Aorta (tissue), 5 donors: ENCODE measurements around the gene MAP7D1. TPM values are rescaled to one million over a fixed set of nuclear protein-coding genes. Genes with fewer than 3 reads are reported as not detected.

Source experiments
- ATAC-seq: fragments of 200-7000 bp; cut with Tn5 transposase; one replicate; pipeline ENCODE4 v1.9.1; 2022; ENCODE audit warnings: moderate library complexity; ENCODE audit not compliant: low FRiP score
- DNase-seq, 2 donors: peaks; one replicate each; pipeline ENCODE4 v3.0.0-alpha.2; 2020
- H3K27ac ChIP-seq, 2 donors: one replicate each; pipeline ENCODE4 v1.5.1; 2013; ENCODE audit warnings: low read length in 2 of 2, mild to moderate bottlenecking in 2 of 2, moderate library complexity in 2 of 2, control low read depth in 1 of 2, inconsistent platforms in 1 of 2, low read depth in 1 of 2
- H3K27me3 ChIP-seq, 2 donors: one replicate each; pipeline ENCODE4 v1.6.1; 2013; ENCODE audit warnings: control low read depth in 1 of 2, low read length in 1 of 2, mild to moderate bottlenecking in 1 of 2, moderate library complexity in 1 of 2; ENCODE audit not compliant: insufficient read depth in 2 of 2, control insufficient read depth in 1 of 2
- H3K36me3 ChIP-seq, 2 donors: one replicate each; pipeline ENCODE4 v1.6.1; 2013; ENCODE audit warnings: control low read depth in 1 of 2, low read length in 1 of 2, mild to moderate bottlenecking in 1 of 2; ENCODE audit not compliant: insufficient read depth in 2 of 2, control insufficient read depth in 1 of 2
- H3K4me1 ChIP-seq, 2 donors: one replicate each; pipeline ENCODE4 v1.6.1; 2013; ENCODE audit warnings: low read length in 2 of 2, control low read depth in 1 of 2, mild to moderate bottlenecking in 1 of 2, moderate library complexity in 1 of 2; ENCODE audit not compliant: insufficient read depth in 2 of 2, control insufficient read depth in 1 of 2
- H3K4me3 ChIP-seq, 2 donors: one replicate each; pipeline ENCODE4 v1.5.1; 2013; ENCODE audit warnings: low read length in 2 of 2, control low read depth in 1 of 2, mild to moderate bottlenecking in 1 of 2
- H3K9me3 ChIP-seq: one replicate; pipeline ENCODE4 v1.6.1; 2013; ENCODE audit warnings: mild to moderate bottlenecking, low read length; ENCODE audit not compliant: control insufficient read depth
- WGBS, 2 donors: extraction: QIAGEN DNeasy Blood & Tissue Kit; methylation state at CpG; one replicate each; pipeline ENCODE4 v1.1.7; 2013; 5-methylcytosine and 5-hydroxymethylcytosine counted together
- intact Hi-C, 2 donors: fragments of 100-400 bp; cut with DNase I; formaldehyde crosslinking; loops; one replicate each; pipeline versions ENCODE4 v1.14.2 to v1.15.0; 2022
- polyA plus RNA-seq, 2 donors: library from polyadenylated mRNA; stranded (reverse); fragments of 200-250 nt; gene quantifications; one replicate each; pipeline ENCODE4 v1.2.3, GENCODE V29; 2013
- total RNA-seq, 2 donors: library from RNA; stranded (reverse); fragmentation: NEBNext Ultra II Directional; extraction: Animal tissue kit (Norgen Biotek cat#: 25700); gene quantifications; one replicate each; pipeline ENCODE4 v1.2.1, GENCODE V29; 2021
- donor health status: healthy with polysubstance abuse.
- donor health status: Bipolar disorder and iron deficiency.
- donor health status: DM: no; HTN: no; CAD: no.
- donor health status: DM: no; HTN: no; CAD: no.
- donor health status: DM: yes; HTN: yes; CAD: no.

The MAP7D1 gene
- total and polyA plus RNA-seq, 4 donors = 52.8 to 133 (median 97.1) TPM

DNA sequence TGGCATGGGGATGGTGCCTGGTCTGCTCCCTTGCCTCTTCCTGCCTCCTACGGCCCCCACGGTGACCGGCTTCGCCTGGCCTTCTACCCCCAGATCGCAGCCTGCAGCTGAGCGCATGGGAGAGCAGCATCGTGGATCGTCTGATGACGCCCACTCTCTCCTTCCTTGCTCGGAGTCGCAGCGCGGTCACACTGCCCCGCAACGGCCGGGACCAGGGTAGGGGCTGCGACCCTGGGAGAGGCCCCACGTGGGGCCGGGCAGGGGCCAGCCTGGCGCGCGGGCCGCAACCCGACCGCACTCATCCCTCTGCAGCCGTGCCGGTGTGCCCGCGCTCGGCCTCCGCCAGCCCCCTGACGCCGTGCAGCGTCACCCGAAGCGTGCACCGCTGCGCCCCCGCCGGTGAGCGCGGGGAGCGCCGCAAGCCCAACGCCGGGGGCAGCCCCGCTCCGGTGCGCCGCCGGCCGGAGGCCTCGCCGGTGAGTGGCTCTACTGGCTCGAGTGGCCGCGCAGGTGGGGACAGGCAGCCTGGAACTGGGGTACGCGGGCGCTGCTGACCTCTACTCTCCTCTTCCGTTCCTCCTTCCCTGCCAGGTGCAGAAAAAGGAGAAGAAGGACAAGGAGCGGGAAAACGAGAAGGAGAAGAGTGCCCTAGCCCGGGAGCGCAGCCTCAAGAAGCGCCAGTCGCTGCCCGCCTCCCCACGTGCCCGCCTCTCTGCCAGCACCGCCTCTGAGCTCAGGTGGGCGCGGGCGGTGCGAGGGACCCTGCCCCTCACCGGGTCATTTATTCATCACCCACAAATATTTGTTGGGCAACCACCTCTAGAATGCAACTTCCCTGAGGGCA lies 20.4 kb downstream of the MAP7D1 start:
- Histone ChIP-seq H3K27ac (peak overlapping the region in 1 of 2 donors; percentile 79), H3K36me3 (peaks cover 7 to 45% of the 10 kb centered on the region in 2 donors), H3K4me1 (no peaks in the 10 kb centered on the region), H3K9me3 (no peaks in the 10 kb centered on the region), H3K4me3 (no peak overlapping the region), H3K27me3 (no peaks in the 10 kb centered on the region)
- DNase-seq (no peak), ATAC-seq (no peak)
- 69 to 73% methylated on average over 64 to 76 of the region's 76 CpGs for WGBS, 2 donors
- intact Hi-C loops = no loop called here

DNA sequence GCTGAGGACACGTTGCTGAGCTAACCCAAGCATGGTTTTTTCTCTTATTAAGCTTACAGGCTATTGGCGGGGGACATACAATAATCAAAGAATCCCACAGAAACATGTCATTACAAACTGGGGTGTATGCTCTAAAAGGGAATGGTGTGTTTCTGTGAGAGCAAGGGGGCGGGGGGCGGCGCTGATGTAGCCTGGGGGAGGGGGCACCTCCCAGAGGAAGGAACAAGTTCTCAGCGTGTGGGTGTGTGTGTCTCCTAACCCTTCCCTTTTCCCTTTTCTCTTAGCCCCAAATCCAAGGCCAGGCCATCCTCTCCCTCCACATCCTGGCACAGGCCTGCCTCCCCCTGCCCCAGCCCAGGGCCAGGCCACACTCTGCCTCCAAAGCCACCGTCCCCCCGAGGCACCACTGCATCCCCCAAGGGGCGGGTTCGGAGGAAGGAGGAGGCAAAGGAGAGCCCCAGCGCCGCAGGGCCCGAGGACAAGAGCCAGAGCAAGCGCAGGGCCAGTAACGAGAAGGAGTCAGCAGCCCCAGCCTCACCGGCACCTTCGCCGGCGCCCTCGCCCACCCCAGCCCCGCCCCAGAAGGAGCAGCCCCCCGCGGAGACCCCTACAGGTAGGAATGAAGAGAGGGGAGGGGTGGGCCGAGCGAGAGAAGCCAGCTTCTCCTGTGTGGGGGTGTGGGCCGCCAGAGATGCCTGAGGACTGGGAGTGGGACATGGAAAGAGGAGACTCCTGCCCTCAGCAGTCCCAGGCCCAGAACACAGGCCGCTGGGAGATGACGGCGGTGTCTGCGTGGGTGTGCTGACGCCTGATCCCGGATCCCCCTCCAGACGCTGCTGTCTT lies 21.9 kb downstream of the MAP7D1 start:
- H3K27me3 ChIP-seq = no peaks in the 10 kb centered on the region
- peak overlapping the region in 1 of 2 donors; percentile 20 for H3K27ac ChIP-seq
- no peak for ATAC-seq
- DNase-seq = no peak
- intact Hi-C loops = no loop called here
- no peaks in the 10 kb centered on the region for H3K9me3 ChIP-seq
- H3K36me3 ChIP-seq = peaks cover 7 to 35% of the 10 kb centered on the region in 2 donors
- 70 to 73% methylated on average over 33 of the region's 33 CpGs for WGBS, 2 donors
- H3K4me1 ChIP-seq = no peaks in the 10 kb centered on the region
- no peak overlapping the region for H3K4me3 ChIP-seq

DNA sequence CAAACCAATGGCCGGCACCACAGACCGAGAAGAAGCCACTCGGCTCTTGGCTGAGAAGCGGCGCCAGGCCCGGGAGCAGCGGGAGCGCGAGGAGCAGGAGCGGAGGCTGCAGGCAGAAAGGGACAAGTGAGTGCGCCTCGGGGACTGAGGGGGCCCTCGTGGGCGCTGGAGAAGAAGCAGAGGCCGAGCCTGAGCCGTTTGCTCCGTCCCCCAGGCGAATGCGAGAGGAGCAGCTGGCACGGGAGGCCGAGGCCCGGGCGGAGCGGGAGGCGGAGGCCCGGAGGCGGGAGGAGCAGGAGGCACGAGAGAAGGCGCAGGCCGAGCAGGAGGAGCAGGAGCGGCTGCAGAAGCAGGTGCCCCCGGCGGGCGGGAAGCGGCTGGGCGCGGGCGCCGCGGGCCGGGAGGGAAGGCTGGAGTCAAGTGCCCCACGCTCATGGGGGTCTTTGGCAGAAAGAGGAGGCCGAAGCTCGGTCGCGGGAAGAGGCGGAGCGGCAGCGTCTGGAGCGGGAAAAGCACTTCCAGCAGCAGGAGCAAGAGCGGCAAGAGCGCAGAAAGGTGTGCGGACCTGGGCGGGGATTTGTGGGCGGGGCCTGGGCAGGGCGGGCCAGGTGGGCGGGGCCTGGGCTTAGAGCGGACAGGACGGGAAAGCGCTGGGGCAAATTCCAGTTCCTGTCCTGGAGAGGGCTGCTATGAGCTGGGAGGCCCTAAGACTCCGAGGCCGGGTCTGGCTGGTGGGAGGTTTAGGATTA lies 22.7 kb downstream of the MAP7D1 start:
- ATAC-seq = no peak
- Histone ChIP-seq H3K4me1 (no peaks in the 10 kb centered on the region), H3K27ac (no peak overlapping the region), H3K36me3 (peaks cover 7 to 34% of the 10 kb centered on the region in 2 donors), H3K27me3 (no peaks in the 10 kb centered on the region), H3K9me3 (no peaks in the 10 kb centered on the region), H3K4me3 (no peak overlapping the region)
- intact Hi-C loops = no loop called here
- 78 to 79% methylated on average over 56 to 62 of the region's 62 CpGs for WGBS, 2 donors
- DNase-seq = peak in 1 of 2 donors; percentile 73

- DNase-seq (no peak), ATAC-seq (no peak)
- 87 to 89% methylated on average over 16 to 19 of the region's 19 CpGs for WGBS, 2 donors
- intact Hi-C loops = no loop called here
- H3K9me3 ChIP-seq = no peaks in the 10 kb centered on the region
- H3K27ac ChIP-seq = no peak overlapping the region
- peaks cover 7 to 30% of the 10 kb centered on the region in 2 donors for H3K36me3 ChIP-seq
- H3K4me3 ChIP-seq = no peak overlapping the region
- no peaks in the 10 kb centered on the region for H3K4me1 ChIP-seq
- H3K27me3 ChIP-seq = no peaks in the 10 kb centered on the region
These were observed 23.2 kb downstream of the MAP7D1 start for GRCh38 chr1:36179220-36179600.

DNA sequence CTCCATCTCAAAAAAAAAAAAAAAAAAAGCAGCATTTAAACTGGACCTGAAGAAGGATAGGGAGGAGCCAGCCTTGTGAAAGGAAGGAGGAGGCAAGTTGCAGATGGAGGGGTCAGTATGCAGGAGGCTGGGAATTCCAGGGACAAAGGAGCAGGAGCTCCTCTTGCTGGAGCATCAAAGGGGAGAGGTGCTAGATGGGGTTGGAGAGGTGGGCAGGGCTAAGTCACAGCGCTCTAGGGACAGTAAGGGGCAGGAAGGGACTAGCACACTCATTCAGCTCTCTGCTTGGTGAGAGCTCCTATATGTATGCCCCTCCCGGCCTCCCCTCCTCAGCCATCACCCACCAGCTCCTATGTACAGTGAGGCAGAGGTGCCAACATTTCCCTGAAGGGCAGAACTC lies 26.8 kb downstream of the MAP7D1 start:
- no peaks in the 10 kb centered on the region for H3K27me3 ChIP-seq
- ATAC-seq (no peak), DNase-seq (no peak)
- 60 to 67% methylated on average over 2 of the region's 2 CpGs for WGBS, 2 donors
- H3K27ac ChIP-seq = peak overlapping the region in 1 of 2 donors; percentile 68
- H3K36me3 ChIP-seq = peaks cover 7 to 22% of the 10 kb centered on the region in 2 donors
- intact Hi-C loops = no loop called here
- no peaks in the 10 kb centered on the region for H3K9me3 ChIP-seq
- no peak overlapping the region for H3K4me3 ChIP-seq
- no peaks in the 10 kb centered on the region for H3K4me1 ChIP-seq

DNA sequence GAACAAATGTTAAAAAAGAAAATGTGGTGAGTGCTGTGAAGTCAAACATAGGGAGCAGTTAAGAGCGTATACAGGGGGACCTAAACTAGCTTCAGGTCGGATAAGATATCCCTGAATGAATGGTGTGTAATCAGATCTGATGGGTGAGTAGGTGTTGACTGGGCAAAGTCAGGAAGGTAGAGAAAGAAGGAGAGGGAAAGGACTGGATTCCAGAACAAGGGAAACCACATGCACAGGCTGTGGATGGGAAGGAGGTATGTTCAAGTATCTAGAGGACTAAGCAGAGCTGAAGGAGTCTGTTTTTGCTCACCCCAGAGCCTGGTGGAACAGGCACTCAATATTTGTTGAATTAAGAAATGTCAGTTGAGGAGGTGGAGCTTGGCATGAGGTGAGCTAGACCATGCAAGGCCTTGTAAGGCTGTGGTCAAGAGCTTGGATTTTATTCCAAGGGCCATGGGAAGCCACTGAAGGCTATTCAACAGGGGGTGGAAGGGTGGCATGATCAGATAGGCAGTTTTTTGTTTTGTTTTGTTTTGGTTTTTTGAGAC lies 27.4 kb downstream of the MAP7D1 start:
- WGBS, 2 donors = 35 to 43% methylated on average over 2 of the region's 2 CpGs
- intact Hi-C loops = no loop called here
- Histone ChIP-seq H3K36me3 (peaks cover 7 to 17% of the 10 kb centered on the region in 2 donors), H3K4me1 (no peaks in the 10 kb centered on the region), H3K27me3 (no peaks in the 10 kb centered on the region), H3K27ac (peak overlapping the region in 1 of 2 donors; percentile 68), H3K9me3 (no peaks in the 10 kb centered on the region), H3K4me3 (no peak overlapping the region)
- DNase-seq (no peak), ATAC-seq (peak; percentile 39)

GRCh38 chr1:36187800-36188593 lies 32.0 kb downstream of the MAP7D1 start:
- H3K27me3 ChIP-seq = no peaks in the 10 kb centered on the region
- H3K4me1 ChIP-seq = no peaks in the 10 kb centered on the region
- WGBS, 2 donors = 1% methylated on average over 9 of the region's 9 CpGs
- peak; percentile 95 for ATAC-seq
- peak overlapping the region in 1 of 2 donors; percentile 87 for H3K27ac ChIP-seq
- H3K4me3 ChIP-seq = no peak overlapping the region
- peak; percentile 91 to 92 for DNase-seq
- no peaks in the 10 kb centered on the region for H3K36me3 ChIP-seq
- H3K9me3 ChIP-seq = no peaks in the 10 kb centered on the region
- intact Hi-C loops = loop anchor here (1.0 to 5.0 kb wide), 5 partner anchors 36 to 99 kb away; partner anchors contain the start of gene TRAPPC3 (in 1 of the 2)
